Effector memory CD4-positive, alpha-beta T cell (primary cell): ENCODE measurements around the gene POLD2.

Experiments used
- DNase-seq, 3 donors: peaks; one replicate each; pipeline ENCODE4 v3.0.0-alpha.2; 2020
- H3K27ac ChIP-seq: 2 replicates; pipeline ENCODE4 v1.7.0; 2013; ENCODE audit warnings: mild to moderate bottlenecking, low read length, moderate library complexity; ENCODE audit not compliant: insufficient read depth, poor library complexity, severe bottlenecking
- H3K27me3 ChIP-seq: replicated peaks from 2 replicates; pipeline ENCODE4 v1.7.0; 2013; ENCODE audit warnings: mild to moderate bottlenecking, low read length; ENCODE audit not compliant: insufficient read depth, control insufficient read depth, poor library complexity, severe bottlenecking
- H3K36me3 ChIP-seq: 2 replicates; pipeline ENCODE4 v1.7.0; 2013; ENCODE audit warnings: mild to moderate bottlenecking, low read length, moderate library complexity; ENCODE audit not compliant: control insufficient read depth, insufficient read depth
- H3K4me1 ChIP-seq: 2 replicates; pipeline ENCODE4 v1.7.0; 2013; ENCODE audit warnings: low read length, mild to moderate bottlenecking; ENCODE audit not compliant: control insufficient read depth, insufficient read depth, poor library complexity, severe bottlenecking
- H3K4me3 ChIP-seq: 2 replicates; pipeline ENCODE4 v1.7.0; 2013; ENCODE audit warnings: low read length, low read depth, mild to moderate bottlenecking; ENCODE audit not compliant: insufficient read depth, poor library complexity, severe bottlenecking
- H3K9me3 ChIP-seq: 2 replicates; pipeline ENCODE4 v1.7.0; 2013; ENCODE audit warnings: mild to moderate bottlenecking, low read length, moderate library complexity; ENCODE audit not compliant: control insufficient read depth

Gene POLD2

GRCh38 chr7:44100458-44101302 lies 22.7 kb downstream of the POLD2 start:
- H3K4me1 ChIP-seq = peaks cover 7% of the 10 kb centered on the region
- H3K27ac ChIP-seq = no peak overlapping the region

GRCh38 chr7:44099669-44100068 lies 23.7 kb downstream of the POLD2 start:
- Histone ChIP-seq H3K4me1 (peaks cover 3% of the 10 kb centered on the region), H3K36me3 (no peaks in the 10 kb centered on the region), H3K4me3 (no peak overlapping the region), H3K27me3 (no peaks in the 10 kb centered on the region), H3K27ac (no peak overlapping the region), H3K9me3 (no peaks in the 10 kb centered on the region)
- no peak for DNase-seq

More at GRCh38 chr7:44100458-44101302, 22.7 kb downstream of the POLD2 start:
- Histone ChIP-seq H3K9me3 (no peaks in the 10 kb centered on the region), H3K27me3 (peaks cover 2% of the 10 kb centered on the region), H3K4me3 (no peak overlapping the region), H3K36me3 (no peaks in the 10 kb centered on the region)
- no peak for DNase-seq

DNA sequence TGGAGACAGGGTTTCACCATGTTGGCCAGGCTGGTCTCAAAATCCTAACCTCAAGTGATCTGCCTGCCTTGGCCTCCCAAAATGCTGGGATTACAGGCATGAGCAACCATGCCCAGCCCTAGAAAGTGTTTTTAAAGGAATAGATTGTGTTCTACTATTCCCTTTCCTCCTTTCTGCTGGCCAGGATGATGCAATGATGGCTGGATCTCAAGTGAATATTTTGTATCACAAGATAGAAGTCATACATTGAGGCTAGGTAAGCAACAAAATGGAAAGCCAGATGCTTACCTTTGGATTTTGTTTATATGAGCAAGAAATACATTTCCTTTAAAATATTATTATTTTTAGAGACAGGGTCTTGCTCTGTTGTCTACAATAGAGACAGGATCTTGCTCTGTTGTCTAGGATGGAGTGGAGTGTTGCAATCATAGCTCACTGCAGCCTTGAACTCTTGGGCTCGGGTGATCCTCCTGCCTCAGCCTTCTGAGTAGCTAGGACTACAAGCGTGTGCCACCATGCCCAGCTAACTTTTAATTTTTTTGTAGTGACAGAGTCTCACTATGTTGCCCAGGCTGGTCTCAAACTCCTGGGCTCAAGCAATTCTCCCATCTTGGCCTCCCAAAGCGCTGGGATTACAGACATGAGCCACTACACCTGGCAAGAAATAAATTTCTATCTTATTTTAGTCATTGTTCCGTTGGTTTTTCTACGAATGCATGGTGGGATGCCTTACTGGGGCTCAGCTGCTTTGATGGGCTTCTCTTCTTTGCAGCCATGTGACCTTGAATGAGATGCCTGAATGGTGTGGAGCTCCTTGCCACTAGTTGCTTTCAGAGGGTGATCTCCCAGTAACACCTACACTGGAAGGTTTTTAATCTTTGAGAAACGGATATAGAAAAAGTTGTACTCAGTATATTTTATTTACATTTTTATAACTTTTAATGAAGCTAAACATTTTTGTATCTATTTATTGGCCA lies 25.0 kb downstream of the POLD2 start:
- Histone ChIP-seq H3K36me3 (no peaks in the 10 kb centered on the region), H3K27me3 (no peaks in the 10 kb centered on the region), H3K27ac (no peak overlapping the region), H3K4me1 (no peaks in the 10 kb centered on the region), H3K9me3 (no peaks in the 10 kb centered on the region), H3K4me3 (no peak overlapping the region)
- DNase-seq = no peak

DNA sequence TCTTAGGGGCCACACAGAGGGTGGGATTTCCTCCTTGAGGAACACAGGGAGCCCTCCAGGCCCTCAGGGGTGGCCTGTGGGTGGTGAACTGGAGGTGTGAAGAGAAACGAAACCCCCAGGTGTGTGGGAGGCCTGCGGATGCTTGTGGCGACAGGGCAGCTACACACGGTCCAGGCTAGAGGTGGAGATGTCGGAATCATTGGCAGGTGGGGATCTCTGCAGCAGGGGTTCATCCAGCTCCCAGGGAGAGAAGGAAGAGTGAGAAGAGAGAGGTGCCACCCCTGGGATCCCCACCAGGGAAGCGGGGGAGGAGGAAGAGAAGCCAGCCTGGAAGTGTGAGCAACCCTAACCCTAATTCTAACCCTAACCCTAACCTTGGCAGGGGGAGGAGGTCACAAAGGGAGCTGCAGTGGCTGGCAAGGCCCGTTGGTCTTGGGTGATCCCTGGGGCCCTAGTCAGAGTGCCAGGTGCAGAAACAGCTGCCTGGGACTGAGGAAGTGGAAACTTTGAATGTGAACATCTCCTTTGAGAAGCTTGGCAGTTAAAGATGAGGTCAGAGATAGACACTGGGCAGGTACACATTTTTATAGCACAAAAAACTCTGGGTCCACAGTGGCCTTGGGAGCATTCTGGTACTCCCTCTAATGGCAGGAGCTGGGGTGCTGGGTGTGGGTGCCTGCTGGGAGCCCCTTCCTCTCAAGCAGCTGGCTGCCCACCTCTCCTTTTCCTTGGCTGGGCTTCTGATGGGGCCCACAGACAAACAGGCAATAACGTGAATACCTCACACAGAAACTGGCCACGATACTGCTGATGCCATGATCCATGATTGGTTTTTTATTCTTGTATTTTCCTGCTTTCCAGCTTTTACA lies 26.1 kb downstream of the POLD2 start:
- H3K27ac ChIP-seq = no peak overlapping the region
- no peak for DNase-seq
- no peaks in the 10 kb centered on the region for H3K27me3 ChIP-seq
- no peaks in the 10 kb centered on the region for H3K36me3 ChIP-seq
- H3K4me3 ChIP-seq = no peak overlapping the region
- no peaks in the 10 kb centered on the region for H3K4me1 ChIP-seq
- no peaks in the 10 kb centered on the region for H3K9me3 ChIP-seq

- no peak for DNase-seq
- no peaks in the 10 kb centered on the region for H3K36me3 ChIP-seq
- H3K27ac ChIP-seq = no peak overlapping the region
- no peaks in the 10 kb centered on the region for H3K9me3 ChIP-seq
- no peak overlapping the region for H3K4me3 ChIP-seq
- H3K27me3 ChIP-seq = no peaks in the 10 kb centered on the region
- no peaks in the 10 kb centered on the region for H3K4me1 ChIP-seq
Observed at GRCh38 chr7:44096326-44096881, 26.9 kb downstream of the POLD2 start.

GRCh38 chr7:44095781-44096180 lies 27.6 kb downstream of the POLD2 start:
- DNase-seq = no peak
- H3K27me3 ChIP-seq = no peaks in the 10 kb centered on the region
- H3K36me3 ChIP-seq = no peaks in the 10 kb centered on the region
- no peaks in the 10 kb centered on the region for H3K4me1 ChIP-seq
- H3K4me3 ChIP-seq = no peak overlapping the region
- H3K9me3 ChIP-seq = no peaks in the 10 kb centered on the region
- H3K27ac ChIP-seq = no peak overlapping the region

DNA sequence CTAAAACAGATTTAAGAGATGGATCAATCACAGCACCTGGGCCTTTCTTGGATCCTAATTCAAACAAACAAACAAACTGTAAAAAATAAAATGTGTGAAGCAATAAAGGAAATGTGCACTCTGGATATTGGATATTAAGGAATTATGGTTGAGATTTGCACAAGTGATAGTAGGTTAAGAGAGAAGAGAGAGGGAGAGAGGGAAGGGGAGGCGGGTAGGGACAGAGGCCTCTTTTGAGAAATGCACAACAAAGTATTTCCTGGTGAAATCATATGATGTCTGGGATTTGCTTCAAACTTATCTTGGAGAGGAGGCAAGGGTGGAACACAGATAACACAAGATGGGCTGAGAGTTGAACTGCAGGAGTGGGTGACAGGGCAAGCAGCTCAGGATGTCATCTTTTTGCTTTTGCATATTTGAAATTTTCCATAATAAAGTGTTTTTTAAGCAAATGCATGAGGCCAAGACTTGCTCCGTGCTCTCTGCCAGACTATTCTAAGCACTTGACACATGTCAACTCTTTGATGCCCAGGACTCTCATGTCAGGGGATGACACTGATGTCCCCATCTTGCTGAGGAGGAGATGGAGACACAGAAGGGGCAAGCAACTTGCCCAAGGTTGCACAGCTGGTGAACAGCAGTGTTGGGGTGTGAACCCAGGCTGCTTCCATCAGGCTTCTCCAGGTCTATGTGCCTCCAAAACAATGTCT lies 28.3 kb downstream of the POLD2 start:
- Histone ChIP-seq H3K4me1 (no peaks in the 10 kb centered on the region), H3K4me3 (no peak overlapping the region), H3K27ac (no peak overlapping the region)

GRCh38 chr7:44094365-44094764 lies 29.0 kb downstream of the POLD2 start:
- H3K36me3 ChIP-seq = no peaks in the 10 kb centered on the region
- H3K27ac ChIP-seq = no peak overlapping the region

More for the DNA sequence above, 28.3 kb downstream of the POLD2 start:
- Histone ChIP-seq H3K9me3 (no peaks in the 10 kb centered on the region), H3K36me3 (no peaks in the 10 kb centered on the region), H3K27me3 (no peaks in the 10 kb centered on the region)
- DNase-seq = no peak

More at GRCh38 chr7:44094365-44094764, 29.0 kb downstream of the POLD2 start:
- Histone ChIP-seq H3K4me3 (no peak overlapping the region), H3K9me3 (no peaks in the 10 kb centered on the region), H3K27me3 (no peaks in the 10 kb centered on the region), H3K4me1 (no peaks in the 10 kb centered on the region)
- DNase-seq = no peak
